ENCODE data around the gene ATF5.

DNA sequence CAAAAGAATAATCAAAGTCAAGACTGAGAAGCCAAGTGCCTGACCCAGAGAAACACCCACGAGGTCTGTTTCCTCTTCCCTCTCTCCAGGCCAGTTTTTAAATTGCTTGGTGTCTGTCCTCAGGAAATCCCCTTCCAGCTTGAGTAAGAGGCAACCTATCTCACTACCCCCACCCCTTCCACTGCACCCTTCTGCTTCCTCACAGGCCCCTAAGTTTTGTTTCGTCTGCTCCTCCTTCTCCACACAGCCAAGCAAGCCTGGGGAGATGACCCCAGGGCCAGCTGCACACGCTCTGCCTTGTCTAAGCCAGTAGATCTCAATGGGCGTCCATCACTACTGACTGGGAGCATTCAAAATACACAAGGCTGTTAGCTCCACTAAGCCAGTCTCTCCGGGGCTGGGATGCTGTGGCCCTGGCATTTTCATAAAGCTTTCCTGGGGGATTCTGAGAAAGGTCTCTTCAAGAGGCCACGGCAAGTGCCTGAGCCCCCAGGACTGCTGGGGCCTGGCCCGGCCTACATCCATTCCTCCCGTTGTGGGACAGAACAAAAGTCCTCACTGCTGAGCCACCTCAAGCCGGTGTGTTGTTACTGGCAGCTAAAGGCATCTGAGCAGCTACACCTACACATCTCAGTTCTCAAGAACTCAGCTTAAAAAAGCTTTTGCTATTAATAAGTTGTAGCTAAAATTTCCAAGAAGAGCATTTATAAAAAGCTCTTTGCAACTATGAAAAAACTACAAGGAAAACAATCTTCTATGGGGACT lies 17.4 kb upstream of the ATF5 start:
- TF ChIP-seq CTCF (IDR thresholded peaks at IDR 0.05; ENCODE audit: insufficient read depth, low read depth, low read length): no peak
- TF ChIP-seq EZH2 (IDR thresholded peaks at IDR 0.05; ENCODE audit: insufficient read depth, low read length): no peak

Measured in astrocyte (in vitro differentiated cells and primary cell).